ENCODE data around the gene PVRIG.
A peak's percentile ranks its signal among the peaks of the same experiment; 100 is the strongest.
"Not testable (repeated sequence)": the region's sequence is repeated elsewhere in the genome, so short reads cannot be mapped to it uniquely, and the experiment has no call there.

PVRIG gene

GRCh38 chr7:100195222-100195621, 24.5 kb upstream of the PVRIG start:
- DNase-seq (ENCODE audit: low read depth in 2 of 2) = no peak

GRCh38 chr7:100195901-100196322, 23.8 kb upstream of the PVRIG start:
- not testable (repeated sequence) for DNase-seq (ENCODE audit: low read depth in 2 of 2)

- DNase-seq (ENCODE audit: low read depth in 2 of 2) = no peak
Measured at GRCh38 chr7:100198266-100198665, 21.5 kb upstream of the PVRIG start.

GRCh38 chr7:100200693-100201092, 19.1 kb upstream of the PVRIG start:
- no peak for DNase-seq (ENCODE audit: low read depth in 2 of 2)

GRCh38 chr7:100204454-100204853, 15.3 kb upstream of the PVRIG start:
- no peak for DNase-seq (ENCODE audit: low read depth in 2 of 2)

- DNase-seq (ENCODE audit: low read depth in 2 of 2) = no peak
Measured at GRCh38 chr7:100208911-100209408, 10.8 kb upstream of the PVRIG start.

- DNase-seq (ENCODE audit: low read depth in 2 of 2) = no peak
Measured at GRCh38 chr7:100209493-100209892, 10.3 kb upstream of the PVRIG start.

- DNase-seq (ENCODE audit: low read depth in 2 of 2) = no peak
Measured at GRCh38 chr7:100210805-100211204, 8.9 kb upstream of the PVRIG start.

GRCh38 chr7:100211342-100211780, 8.4 kb upstream of the PVRIG start:
- no peak for DNase-seq (ENCODE audit: low read depth in 2 of 2)

GRCh38 chr7:100212631-100213286, 7.0 kb upstream of the PVRIG start:
- DNase-seq (ENCODE audit: low read depth in 2 of 2) = no peak

- DNase-seq (ENCODE audit: low read depth in 2 of 2) = no peak
Measured at GRCh38 chr7:100213672-100214071, 6.1 kb upstream of the PVRIG start.

- not testable (repeated sequence) for DNase-seq (ENCODE audit: low read depth in 2 of 2)
Measured at GRCh38 chr7:100214356-100214755, 5.4 kb upstream of the PVRIG start.

- no peak for DNase-seq (ENCODE audit: low read depth in 2 of 2)
Measured at GRCh38 chr7:100215895-100216294, 3.9 kb upstream of the PVRIG start.

- DNase-seq (ENCODE audit: low read depth in 2 of 2) = peak; percentile 62 to 81
Measured at GRCh38 chr7:100217934-100218333, 1.8 kb upstream of the PVRIG start.

GRCh38 chr7:100219271-100219737, 445 bp upstream of the PVRIG start:
- DNase-seq (ENCODE audit: low read depth in 2 of 2) = no peak

- no peak for DNase-seq (ENCODE audit: low read depth in 2 of 2)
Measured at GRCh38 chr7:100220586-100221230, 959 bp downstream of the PVRIG start.

GRCh38 chr7:100221231-100221718, 1.5 kb downstream of the PVRIG start:
- DNase-seq (ENCODE audit: low read depth in 2 of 2) = peak in 1 of 2 donors; percentile 66

- no peak for DNase-seq (ENCODE audit: low read depth in 2 of 2)
Measured at GRCh38 chr7:100221767-100222444, 2.2 kb downstream of the PVRIG start.

GRCh38 chr7:100222445-100223132, 2.8 kb downstream of the PVRIG start:
- DNase-seq (ENCODE audit: low read depth in 2 of 2) = no peak

GRCh38 chr7:100223376-100223927, 3.7 kb downstream of the PVRIG start:
- DNase-seq (ENCODE audit: low read depth in 2 of 2) = not testable (repeated sequence)

GRCh38 chr7:100224891-100225290, 5.1 kb downstream of the PVRIG start:
- not testable (repeated sequence) for DNase-seq (ENCODE audit: low read depth in 2 of 2)

Measured in activated CD4-positive, alpha-beta T cell treated with anti-CD3 and anti-CD28 coated beads for 24 hours (primary cell).